Activated B cell treated with CpG ODN at 0.5 μM for 24 hours (primary cell): Measurements from ENCODE around the gene LSAMP. TPM values are rescaled to one million over a fixed set of nuclear protein-coding genes. Genes with fewer than 3 reads are reported as not detected.

Experiments
- ATAC-seq: fragments of 200-7000 bp; cut with Tn5 transposase; one replicate; pipeline ENCODE4 v1.10.0; 2021; ENCODE audit warnings: low read depth, mild to moderate bottlenecking, moderate library complexity
- CTCF ChIA-PET: fragments of 350-600 bp; sonication (Branson Sonifier 250); formaldehyde crosslinking; loops from one replicate; lab custom pipeline; 2021; ENCODE audit warnings: antibody characterized with exemption; lab: Charles Lee
- POLR2A ChIA-PET: fragments of 350-600 bp; sonication (Branson Sonifier 250); formaldehyde crosslinking; loops from one replicate; lab custom pipeline; 2021; ENCODE audit warnings: antibody characterized with exemption; lab: Charles Lee
- DNase-seq: peaks from one replicate; pipeline ENCODE4 v3.0.0; 2022
- H3K27ac Mint-ChIP-seq: one replicate; pipeline ENCODE4 v1.8.0; 2020; ENCODE audit warnings: mixed read lengths
- H3K27me3 Mint-ChIP-seq: one replicate; pipeline ENCODE4 v1.8.0; 2021; ENCODE audit warnings: mixed read lengths
- H3K36me3 Mint-ChIP-seq: one replicate; pipeline ENCODE4 v1.8.0; 2021; ENCODE audit warnings: low read depth, mixed read lengths
- H3K4me1 Mint-ChIP-seq: one replicate; pipeline ENCODE4 v1.8.0; 2021; ENCODE audit warnings: mixed read lengths
- H3K4me3 Mint-ChIP-seq: one replicate; pipeline ENCODE4 v1.8.0; 2020; ENCODE audit warnings: mild to moderate bottlenecking, mixed read lengths
- H3K9me3 Mint-ChIP-seq: one replicate; pipeline ENCODE4 v1.8.0; 2020; ENCODE audit warnings: mixed read lengths
- intact Hi-C: fragments of 100-400 bp; cut with micrococcal nuclease; formaldehyde crosslinking; loops from one replicate; pipeline ENCODE4 v1.15.1; 2024
- total RNA-seq: library from RNA; stranded (reverse); gene quantifications from 2 replicates; pipeline ENCODE4 v1.2.3, GENCODE V29; 2022
- TF ChIP-seq, protein P1 (sequence below): fragments of 200-600 bp; IDR thresholded peaks from one replicate; pipeline ENCODE4 v1.8.0; 2022; ENCODE audit warnings: antibody characterized with exemption, mild to moderate bottlenecking

Gene LSAMP
- total RNA-seq, 1 donor from 2014 or later = 0.16 TPM

DNA sequence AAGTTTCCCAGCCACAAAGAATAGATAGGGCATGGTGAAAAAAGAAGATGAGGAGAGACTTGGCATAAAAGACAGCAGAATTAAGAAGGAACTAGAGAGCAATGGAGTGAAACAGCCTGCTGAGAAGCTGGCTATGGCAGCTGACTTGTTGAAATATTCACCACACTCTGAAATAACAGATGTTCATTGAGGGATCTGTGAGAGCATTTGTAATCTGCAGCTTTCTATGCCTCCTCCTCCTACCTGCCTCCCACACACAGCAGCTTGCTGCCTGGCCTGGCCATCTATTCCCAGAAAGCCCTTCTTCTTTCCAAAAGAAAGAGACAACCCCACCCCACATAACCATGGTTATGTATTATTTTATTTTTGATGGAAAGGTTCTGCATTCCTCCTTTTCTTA, 518.1 kb downstream of the LSAMP start:
- POLR2A ChIA-PET = no interaction called here
- CTCF ChIA-PET = no interaction called here
- TF ChIP-seq, protein P1, sequence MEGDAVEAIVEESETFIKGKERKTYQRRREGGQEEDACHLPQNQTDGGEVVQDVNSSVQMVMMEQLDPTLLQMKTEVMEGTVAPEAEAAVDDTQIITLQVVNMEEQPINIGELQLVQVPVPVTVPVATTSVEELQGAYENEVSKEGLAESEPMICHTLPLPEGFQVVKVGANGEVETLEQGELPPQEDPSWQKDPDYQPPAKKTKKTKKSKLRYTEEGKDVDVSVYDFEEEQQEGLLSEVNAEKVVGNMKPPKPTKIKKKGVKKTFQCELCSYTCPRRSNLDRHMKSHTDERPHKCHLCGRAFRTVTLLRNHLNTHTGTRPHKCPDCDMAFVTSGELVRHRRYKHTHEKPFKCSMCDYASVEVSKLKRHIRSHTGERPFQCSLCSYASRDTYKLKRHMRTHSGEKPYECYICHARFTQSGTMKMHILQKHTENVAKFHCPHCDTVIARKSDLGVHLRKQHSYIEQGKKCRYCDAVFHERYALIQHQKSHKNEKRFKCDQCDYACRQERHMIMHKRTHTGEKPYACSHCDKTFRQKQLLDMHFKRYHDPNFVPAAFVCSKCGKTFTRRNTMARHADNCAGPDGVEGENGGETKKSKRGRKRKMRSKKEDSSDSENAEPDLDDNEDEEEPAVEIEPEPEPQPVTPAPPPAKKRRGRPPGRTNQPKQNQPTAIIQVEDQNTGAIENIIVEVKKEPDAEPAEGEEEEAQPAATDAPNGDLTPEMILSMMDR = no peak
- Mint-ChIP-seq H3K36me3 (no peaks in the 10 kb centered on the region), H3K9me3 (peaks cover under 1% of the 10 kb centered on the region), H3K27me3 (peaks cover 7% of the 10 kb centered on the region), H3K27ac (no peak overlapping the region), H3K4me3 (no peak overlapping the region), H3K4me1 (peaks cover 3% of the 10 kb centered on the region)
- no peak for DNase-seq
- ATAC-seq = no peak
- intact Hi-C loops = no loop called here

DNA sequence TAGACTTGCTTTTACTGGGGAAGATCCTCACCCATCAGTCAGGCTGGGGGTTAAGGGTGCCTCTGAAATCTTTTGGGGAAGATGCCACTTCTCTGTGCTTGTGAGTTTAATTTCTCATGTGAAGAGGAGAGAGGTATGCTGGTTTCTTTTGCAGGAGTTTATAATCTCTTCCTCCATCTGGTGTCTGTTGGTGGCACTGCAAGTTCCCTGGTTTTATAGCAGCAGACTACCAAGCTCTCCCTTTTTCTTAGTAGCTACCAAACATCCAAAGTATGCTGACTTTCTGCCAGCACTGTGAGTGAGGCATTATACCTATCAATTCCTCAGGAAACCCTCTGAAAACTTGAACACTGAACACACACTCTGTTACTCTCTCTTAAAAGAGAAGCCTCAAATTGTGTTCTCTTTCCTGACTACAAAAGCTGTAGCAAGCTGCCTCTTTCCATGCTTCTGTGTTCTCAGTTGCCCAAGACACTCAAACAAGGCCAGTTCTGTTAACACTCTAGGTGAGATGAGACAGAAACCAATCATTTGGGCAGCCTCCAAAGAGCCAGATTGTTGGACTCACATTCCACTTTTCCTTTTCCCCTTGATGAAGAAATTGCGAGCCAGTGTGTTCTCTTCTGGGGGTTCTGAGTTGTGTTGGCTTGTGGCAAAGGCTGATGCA, 522.5 kb downstream of the LSAMP start:
- no peaks in the 10 kb centered on the region for H3K36me3 Mint-ChIP-seq
- TF ChIP-seq, protein P1 = no peak
- intact Hi-C loops = no loop called here
- DNase-seq = no peak
- peaks cover 3% of the 10 kb centered on the region for H3K27me3 Mint-ChIP-seq
- H3K4me1 Mint-ChIP-seq = no peaks in the 10 kb centered on the region
- POLR2A ChIA-PET = no interaction called here
- no peak overlapping the region for H3K27ac Mint-ChIP-seq
- H3K9me3 Mint-ChIP-seq = peaks cover 9% of the 10 kb centered on the region
- ATAC-seq = no peak
- no peak overlapping the region for H3K4me3 Mint-ChIP-seq
- CTCF ChIA-PET = no interaction called here

DNA sequence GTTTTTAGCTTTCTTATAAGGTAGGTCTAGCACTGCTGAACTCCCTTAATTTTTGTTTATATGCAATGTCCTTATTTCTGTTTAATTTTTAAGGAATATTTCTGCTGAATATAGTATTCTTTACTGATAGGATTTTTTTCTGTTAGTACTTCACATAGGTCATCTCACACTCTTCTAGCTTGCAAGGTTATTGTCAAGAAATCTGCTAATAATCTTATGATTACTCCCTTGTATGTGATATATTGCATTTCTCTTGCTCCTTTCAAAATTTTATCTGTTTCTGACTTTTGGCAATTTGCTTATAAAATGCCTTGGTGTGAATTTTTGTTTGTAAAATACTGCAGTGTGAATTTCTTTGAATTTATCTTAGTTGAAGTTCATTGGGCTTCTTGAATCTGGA, 523.6 kb downstream of the LSAMP start:
- POLR2A ChIA-PET = no interaction called here
- intact Hi-C loops = no loop called here
- CTCF ChIA-PET = no interaction called here

DNA sequence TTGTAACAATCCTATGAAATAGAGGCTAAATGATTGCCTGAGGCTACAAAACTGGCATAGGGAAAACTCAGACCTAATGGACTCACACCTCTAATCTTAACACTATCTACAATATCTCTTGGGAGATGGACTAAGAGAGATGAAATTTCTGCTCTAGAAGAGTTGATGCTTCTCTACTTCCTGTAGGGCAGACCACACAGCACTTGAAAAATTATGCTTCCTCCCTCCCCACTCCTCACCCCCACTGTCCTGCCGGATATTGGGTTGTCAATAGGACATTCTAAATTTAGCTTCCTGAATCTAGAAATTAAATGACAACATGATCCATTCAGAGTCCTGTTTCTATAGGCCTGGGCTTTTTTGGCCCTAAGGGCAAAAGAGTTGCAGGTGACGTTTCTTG, 526.4 kb downstream of the LSAMP start:
- intact Hi-C loops = no loop called here
- TF ChIP-seq, protein P1 = no peak
- H3K27ac Mint-ChIP-seq = no peak overlapping the region
- H3K9me3 Mint-ChIP-seq = peaks cover 9% of the 10 kb centered on the region
- H3K4me3 Mint-ChIP-seq = no peak overlapping the region
- ATAC-seq = no peak
- no peaks in the 10 kb centered on the region for H3K36me3 Mint-ChIP-seq
- H3K27me3 Mint-ChIP-seq = no peaks in the 10 kb centered on the region
- ChIA-PET POLR2A (no interaction called here), CTCF (interaction anchor here (0.7 kb wide), 1 partner anchor 20 kb away, joined by 3 read pairs; no protein-coding TSS in a partner anchor)
- no peak for DNase-seq
- H3K4me1 Mint-ChIP-seq = no peaks in the 10 kb centered on the region

More for the DNA sequence above, 523.6 kb downstream of the LSAMP start:
- no peaks in the 10 kb centered on the region for H3K27me3 Mint-ChIP-seq
- ATAC-seq = no peak
- H3K27ac Mint-ChIP-seq = no peak overlapping the region
- no peak for DNase-seq
- TF ChIP-seq, protein P1 = no peak
- H3K36me3 Mint-ChIP-seq = no peaks in the 10 kb centered on the region
- H3K4me3 Mint-ChIP-seq = no peak overlapping the region
- no peaks in the 10 kb centered on the region for H3K4me1 Mint-ChIP-seq
- peaks cover 9% of the 10 kb centered on the region for H3K9me3 Mint-ChIP-seq

DNA sequence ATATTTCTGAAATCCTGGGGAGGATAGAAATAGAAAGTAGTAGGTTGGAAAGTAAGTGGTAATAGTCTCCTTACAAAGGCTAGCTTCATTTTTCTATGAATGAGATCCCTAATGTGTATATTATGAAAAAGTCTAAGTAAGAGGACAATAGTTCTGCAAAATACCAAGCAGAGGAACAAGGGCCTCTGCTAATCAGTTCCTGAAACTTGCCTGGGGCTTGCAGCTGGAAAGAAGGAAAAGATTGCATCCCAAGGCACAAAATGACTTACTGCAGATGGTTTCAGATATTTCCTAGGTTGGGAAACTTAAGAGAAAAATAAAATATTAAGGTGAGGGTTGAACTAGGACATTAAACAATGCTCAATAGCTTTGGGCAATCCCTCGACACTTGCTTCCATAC, 528.4 kb downstream of the LSAMP start:
- CTCF ChIA-PET = no interaction called here
- ATAC-seq = no peak
- Mint-ChIP-seq H3K9me3 (peaks cover 7% of the 10 kb centered on the region), H3K27me3 (no peaks in the 10 kb centered on the region), H3K4me3 (no peak overlapping the region), H3K36me3 (no peaks in the 10 kb centered on the region), H3K4me1 (no peaks in the 10 kb centered on the region), H3K27ac (no peak overlapping the region)
- intact Hi-C loops = no loop called here
- POLR2A ChIA-PET = no interaction called here
- TF ChIP-seq, protein P1 = no peak
- DNase-seq = no peak
